ENCODE data around the gene MYOC.
A peak's percentile ranks its signal among the peaks of the same experiment; 100 is the strongest.

MYOC gene

GRCh38 chr1:171653796-171654195 is 1.3 kb upstream of the MYOC start:
- Histone ChIP-seq H3K36me3 (ENCODE audit: control insufficient read depth, insufficient read depth, low read length) (no peaks in the 10 kb centered on the region), H3K9ac (no peak overlapping the region), H3K27me3 (ENCODE audit: control insufficient read depth, insufficient read depth, low read length) (no peaks in the 10 kb centered on the region), H2AFZ (peak overlapping the region; percentile 5), H3K9me3 (ENCODE audit: control insufficient read depth, low read length) (no peaks in the 10 kb centered on the region), H3K79me2 (no peaks in the 10 kb centered on the region), H3K27ac (peak overlapping the region; percentile 56), H3K4me3 (ENCODE audit: low read depth, low read length) (no peak overlapping the region), H3K4me2 (ENCODE audit: low read length) (no peak overlapping the region), H3K4me1 (no peaks in the 10 kb centered on the region)
- TF ChIP-seq, protein P1, sequence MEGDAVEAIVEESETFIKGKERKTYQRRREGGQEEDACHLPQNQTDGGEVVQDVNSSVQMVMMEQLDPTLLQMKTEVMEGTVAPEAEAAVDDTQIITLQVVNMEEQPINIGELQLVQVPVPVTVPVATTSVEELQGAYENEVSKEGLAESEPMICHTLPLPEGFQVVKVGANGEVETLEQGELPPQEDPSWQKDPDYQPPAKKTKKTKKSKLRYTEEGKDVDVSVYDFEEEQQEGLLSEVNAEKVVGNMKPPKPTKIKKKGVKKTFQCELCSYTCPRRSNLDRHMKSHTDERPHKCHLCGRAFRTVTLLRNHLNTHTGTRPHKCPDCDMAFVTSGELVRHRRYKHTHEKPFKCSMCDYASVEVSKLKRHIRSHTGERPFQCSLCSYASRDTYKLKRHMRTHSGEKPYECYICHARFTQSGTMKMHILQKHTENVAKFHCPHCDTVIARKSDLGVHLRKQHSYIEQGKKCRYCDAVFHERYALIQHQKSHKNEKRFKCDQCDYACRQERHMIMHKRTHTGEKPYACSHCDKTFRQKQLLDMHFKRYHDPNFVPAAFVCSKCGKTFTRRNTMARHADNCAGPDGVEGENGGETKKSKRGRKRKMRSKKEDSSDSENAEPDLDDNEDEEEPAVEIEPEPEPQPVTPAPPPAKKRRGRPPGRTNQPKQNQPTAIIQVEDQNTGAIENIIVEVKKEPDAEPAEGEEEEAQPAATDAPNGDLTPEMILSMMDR (IDR thresholded peaks at IDR 0.05), result no peak

- Histone ChIP-seq H3K9ac (no peak overlapping the region), H3K27me3 (ENCODE audit: control insufficient read depth, insufficient read depth, low read length) (no peaks in the 10 kb centered on the region), H3K4me1 (no peaks in the 10 kb centered on the region), H3K9me3 (ENCODE audit: control insufficient read depth, low read length) (no peaks in the 10 kb centered on the region), H3K79me2 (no peaks in the 10 kb centered on the region), H2AFZ (no peak overlapping the region), H3K36me3 (ENCODE audit: control insufficient read depth, insufficient read depth, low read length) (no peaks in the 10 kb centered on the region), H3K4me3 (ENCODE audit: low read depth, low read length) (no peak overlapping the region), H3K4me2 (ENCODE audit: low read length) (no peak overlapping the region), H3K27ac (no peak overlapping the region)
- TF ChIP-seq, protein P1 (IDR thresholded peaks at IDR 0.05), result no peak
Measured at GRCh38 chr1:171646249-171646560, 6.3 kb downstream of the MYOC start.

GRCh38 chr1:171645553-171646248 is 6.8 kb downstream of the MYOC start:
- Histone ChIP-seq H3K4me2 (ENCODE audit: low read length) (no peak overlapping the region), H3K27me3 (ENCODE audit: control insufficient read depth, insufficient read depth, low read length) (no peaks in the 10 kb centered on the region), H3K9me3 (ENCODE audit: control insufficient read depth, low read length) (no peaks in the 10 kb centered on the region), H3K36me3 (ENCODE audit: control insufficient read depth, insufficient read depth, low read length) (no peaks in the 10 kb centered on the region), H3K4me1 (no peaks in the 10 kb centered on the region), H3K79me2 (no peaks in the 10 kb centered on the region), H2AFZ (peak overlapping the region; percentile 51), H3K4me3 (ENCODE audit: low read depth, low read length) (no peak overlapping the region), H3K27ac (no peak overlapping the region), H3K9ac (no peak overlapping the region)
- TF ChIP-seq, protein P1 (IDR thresholded peaks at IDR 0.05), result no peak

DNA sequence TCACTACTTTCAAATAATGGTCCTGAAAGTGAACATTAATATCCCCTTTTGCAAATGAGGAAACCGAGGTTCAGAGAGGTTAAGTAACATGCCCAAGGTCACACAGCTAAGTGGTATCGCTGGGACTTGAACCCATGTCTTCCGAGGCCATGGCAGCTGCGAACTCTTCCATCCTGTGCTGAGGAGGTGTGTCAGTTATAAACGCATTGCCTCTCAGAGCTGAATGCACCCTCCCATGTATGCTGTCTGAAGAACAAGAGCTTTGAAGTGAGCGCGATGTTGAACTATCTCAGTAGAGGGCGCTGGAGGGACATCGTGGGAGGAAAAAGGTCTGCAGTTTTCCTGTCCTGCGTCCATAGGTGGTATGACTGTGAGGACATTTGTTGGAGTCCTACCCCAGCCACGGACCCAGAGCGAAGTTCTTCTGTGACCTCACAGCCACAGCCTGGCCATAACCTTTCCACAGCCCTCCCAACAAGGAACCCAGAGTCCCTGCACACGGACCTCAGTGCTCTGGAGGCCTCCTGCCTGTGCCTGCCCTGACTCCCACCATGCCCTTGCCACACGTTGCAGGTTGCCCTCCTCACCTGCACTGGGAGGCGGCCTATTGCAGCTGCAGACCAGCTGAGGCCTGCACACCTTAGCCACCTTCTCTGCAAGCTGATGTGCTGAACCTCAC is 7.5 kb downstream of the MYOC start:
- H3K79me2 ChIP-seq, result no peaks in the 10 kb centered on the region
- no peaks in the 10 kb centered on the region for H3K36me3 ChIP-seq (ENCODE audit: control insufficient read depth, insufficient read depth, low read length)
- H3K4me2 ChIP-seq (ENCODE audit: low read length), result no peak overlapping the region
- H3K27ac ChIP-seq, result no peak overlapping the region
- no peaks in the 10 kb centered on the region for H3K27me3 ChIP-seq (ENCODE audit: control insufficient read depth, insufficient read depth, low read length)
- H3K4me3 ChIP-seq (ENCODE audit: low read depth, low read length), result no peak overlapping the region
- TF ChIP-seq, protein P1 (IDR thresholded peaks at IDR 0.05), result peak; percentile 46
- H3K4me1 ChIP-seq, result no peaks in the 10 kb centered on the region
- H2AFZ ChIP-seq, result peak overlapping the region; percentile 51
- no peaks in the 10 kb centered on the region for H3K9me3 ChIP-seq (ENCODE audit: control insufficient read depth, low read length)
- H3K9ac ChIP-seq, result no peak overlapping the region

GRCh38 chr1:171643156-171643555 is 9.3 kb downstream of the MYOC start:
- Histone ChIP-seq H3K4me3 (ENCODE audit: low read depth, low read length) (no peak overlapping the region), H3K9me3 (ENCODE audit: control insufficient read depth, low read length) (no peaks in the 10 kb centered on the region), H3K4me2 (ENCODE audit: low read length) (no peak overlapping the region), H3K4me1 (no peaks in the 10 kb centered on the region), H3K27ac (no peak overlapping the region), H2AFZ (no peak overlapping the region), H3K79me2 (no peaks in the 10 kb centered on the region), H3K27me3 (ENCODE audit: control insufficient read depth, insufficient read depth, low read length) (no peaks in the 10 kb centered on the region), H3K9ac (no peak overlapping the region), H3K36me3 (ENCODE audit: control insufficient read depth, insufficient read depth, low read length) (no peaks in the 10 kb centered on the region)
- TF ChIP-seq, protein P1 (IDR thresholded peaks at IDR 0.05), result no peak
